ENCODE measurements around the gene DDR2. TPM values are rescaled to one million over a fixed set of nuclear protein-coding genes. Genes with fewer than 3 reads are reported as not detected.
"Not testable (repeated sequence)": the region's sequence is repeated elsewhere in the genome, so short reads cannot be mapped to it uniquely, and the experiment has no call there.

DDR2 gene
- total and polyA plus RNA-seq, 5 donors = 12.8 to 82.1 (median 62.8) TPM

GRCh38 chr1:162736633-162737067 is 104.4 kb downstream of the DDR2 start:
- intact Hi-C loops (cut with DNase I) = no loop called here
- no peak for ATAC-seq
- H3K9me3 ChIP-seq (ENCODE audit: control insufficient read depth, low read length) = no peaks in the 10 kb centered on the region
- 88% methylated on average over 3 of the region's 3 CpGs for WGBS
- no peak overlapping the region for H3K4me3 ChIP-seq (ENCODE audit: low read length)
- DNase-seq = no peak
- no peaks in the 10 kb centered on the region for H3K27me3 ChIP-seq (ENCODE audit: control insufficient read depth, insufficient read depth)
- H3K4me1 ChIP-seq (ENCODE audit: control insufficient read depth, insufficient read depth, low read length) = peaks cover 14% of the 10 kb centered on the region
- no peak overlapping the region for H3K27ac ChIP-seq (ENCODE audit: low read length)

GRCh38 chr1:162740755-162741154 is 108.5 kb downstream of the DDR2 start:
- Histone ChIP-seq H3K9me3 (ENCODE audit: control insufficient read depth, low read length) (no peaks in the 10 kb centered on the region), H3K4me3 (ENCODE audit: low read length) (no peak overlapping the region), H3K27ac (ENCODE audit: low read length) (no peak overlapping the region), H3K27me3 (ENCODE audit: control insufficient read depth, insufficient read depth) (no peaks in the 10 kb centered on the region), H3K4me1 (ENCODE audit: control insufficient read depth, insufficient read depth, low read length) (peaks cover 5% of the 10 kb centered on the region)
- intact Hi-C loops (cut with DNase I) = no loop called here
- 46% methylated on average over 4 of the region's 4 CpGs for WGBS
- ATAC-seq = peak; percentile 74 to 81
- peak in 1 of 3 donors; percentile 23 for DNase-seq

GRCh38 chr1:162741574-162741973 is 109.3 kb downstream of the DDR2 start:
- intact Hi-C loops (cut with DNase I) = no loop called here
- Histone ChIP-seq H3K4me3 (ENCODE audit: low read length) (no peak overlapping the region), H3K4me1 (ENCODE audit: control insufficient read depth, insufficient read depth, low read length) (peaks cover 5% of the 10 kb centered on the region), H3K27ac (ENCODE audit: low read length) (no peak overlapping the region), H3K27me3 (ENCODE audit: control insufficient read depth, insufficient read depth) (no peaks in the 10 kb centered on the region), H3K9me3 (ENCODE audit: control insufficient read depth, low read length) (no peaks in the 10 kb centered on the region)
- DNase-seq (no peak), ATAC-seq (no peak)
- WGBS = 54% methylated on average over 2 of the region's 2 CpGs

GRCh38 chr1:162746264-162746942 is 114.1 kb downstream of the DDR2 start:
- 93% methylated on average over 14 of the region's 14 CpGs for WGBS
- H3K4me1 ChIP-seq (ENCODE audit: control insufficient read depth, insufficient read depth, low read length); intact Hi-C loops (cut with DNase I); DNase-seq; ATAC-seq; H3K9me3 ChIP-seq (ENCODE audit: control insufficient read depth, low read length); H3K27me3 ChIP-seq (ENCODE audit: control insufficient read depth, insufficient read depth); H3K4me3 ChIP-seq (ENCODE audit: low read length); H3K27ac ChIP-seq (ENCODE audit: low read length): not testable (repeated sequence)

GRCh38 chr1:162753001-162753658 is 120.9 kb downstream of the DDR2 start:
- intact Hi-C loops (cut with DNase I) = no loop called here
- Histone ChIP-seq H3K4me1 (ENCODE audit: control insufficient read depth, insufficient read depth, low read length) (no peaks in the 10 kb centered on the region), H3K27ac (ENCODE audit: low read length) (no peak overlapping the region), H3K4me3 (ENCODE audit: low read length) (no peak overlapping the region), H3K27me3 (ENCODE audit: control insufficient read depth, insufficient read depth) (no peaks in the 10 kb centered on the region), H3K9me3 (ENCODE audit: control insufficient read depth, low read length) (no peaks in the 10 kb centered on the region)
- DNase-seq (no peak), ATAC-seq (peak in 1 of 2 donors; percentile 40)
- WGBS = 95% methylated on average over 1 of the region's 1 CpG

- no peaks in the 10 kb centered on the region for H3K27me3 ChIP-seq (ENCODE audit: control insufficient read depth, insufficient read depth)
- no peak for DNase-seq
- 91% methylated on average over 1 of the region's 1 CpG for WGBS
- no peaks in the 10 kb centered on the region for H3K4me1 ChIP-seq (ENCODE audit: control insufficient read depth, insufficient read depth, low read length)
- ATAC-seq = no peak
- intact Hi-C loops (cut with DNase I) = no loop called here
- no peak overlapping the region for H3K27ac ChIP-seq (ENCODE audit: low read length)
- no peaks in the 10 kb centered on the region for H3K9me3 ChIP-seq (ENCODE audit: control insufficient read depth, low read length)
- H3K4me3 ChIP-seq (ENCODE audit: low read length) = no peak overlapping the region
Measured at GRCh38 chr1:162753998-162754585, 121.8 kb downstream of the DDR2 start.

GRCh38 chr1:162755306-162755705 is 123.0 kb downstream of the DDR2 start:
- WGBS = 91% methylated on average over 3 of the region's 3 CpGs
- Histone ChIP-seq H3K9me3 (ENCODE audit: control insufficient read depth, low read length) (no peaks in the 10 kb centered on the region), H3K4me3 (ENCODE audit: low read length) (no peak overlapping the region), H3K27me3 (ENCODE audit: control insufficient read depth, insufficient read depth) (no peaks in the 10 kb centered on the region), H3K27ac (ENCODE audit: low read length) (no peak overlapping the region), H3K4me1 (ENCODE audit: control insufficient read depth, insufficient read depth, low read length) (no peaks in the 10 kb centered on the region)
- no peak for ATAC-seq
- intact Hi-C loops (cut with DNase I) = no loop called here
- no peak for DNase-seq

- WGBS = 74% methylated on average over 5 of the region's 5 CpGs
- intact Hi-C loops (cut with DNase I) = no loop called here
- Histone ChIP-seq H3K27me3 (ENCODE audit: control insufficient read depth, insufficient read depth) (no peaks in the 10 kb centered on the region), H3K27ac (ENCODE audit: low read length) (no peak overlapping the region), H3K9me3 (ENCODE audit: control insufficient read depth, low read length) (no peaks in the 10 kb centered on the region), H3K4me1 (ENCODE audit: control insufficient read depth, insufficient read depth, low read length) (no peaks in the 10 kb centered on the region), H3K4me3 (ENCODE audit: low read length) (no peak overlapping the region)
- ATAC-seq (peak in 1 of 2 donors; percentile 28), DNase-seq (no peak)
Measured at GRCh38 chr1:162756523-162756922, 124.3 kb downstream of the DDR2 start.

GRCh38 chr1:162757476-162757875 is 125.2 kb downstream of the DDR2 start:
- H3K4me1 ChIP-seq (ENCODE audit: control insufficient read depth, insufficient read depth, low read length) = no peaks in the 10 kb centered on the region
- H3K27ac ChIP-seq (ENCODE audit: low read length) = no peak overlapping the region
- no peaks in the 10 kb centered on the region for H3K27me3 ChIP-seq (ENCODE audit: control insufficient read depth, insufficient read depth)
- 31% methylated on average over 1 of the region's 1 CpG for WGBS
- intact Hi-C loops (cut with DNase I) = no loop called here
- no peaks in the 10 kb centered on the region for H3K9me3 ChIP-seq (ENCODE audit: control insufficient read depth, low read length)
- no peak for DNase-seq
- no peak for ATAC-seq
- no peak overlapping the region for H3K4me3 ChIP-seq (ENCODE audit: low read length)

GRCh38 chr1:162765788-162766187 is 133.5 kb downstream of the DDR2 start:
- DNase-seq = no peak
- Histone ChIP-seq H3K4me3 (ENCODE audit: low read length) (no peak overlapping the region), H3K9me3 (ENCODE audit: control insufficient read depth, low read length) (no peaks in the 10 kb centered on the region), H3K27me3 (ENCODE audit: control insufficient read depth, insufficient read depth) (no peaks in the 10 kb centered on the region), H3K27ac (ENCODE audit: low read length) (no peak overlapping the region), H3K4me1 (ENCODE audit: control insufficient read depth, insufficient read depth, low read length) (peaks cover 2% of the 10 kb centered on the region)
- WGBS = 77% methylated on average over 1 of the region's 1 CpG
- intact Hi-C loops (cut with DNase I) = no loop called here
- no peak for ATAC-seq

- 68% methylated on average over 4 of the region's 4 CpGs for WGBS
- no peak overlapping the region for H3K27ac ChIP-seq (ENCODE audit: low read length)
Measured at GRCh38 chr1:162772571-162773154, 140.4 kb downstream of the DDR2 start.

More at GRCh38 chr1:162772571-162773154, 140.4 kb downstream of the DDR2 start:
- intact Hi-C loops (cut with DNase I) = no loop called here
- Histone ChIP-seq H3K4me3 (ENCODE audit: low read length) (no peak overlapping the region), H3K4me1 (ENCODE audit: control insufficient read depth, insufficient read depth, low read length) (peaks cover 3% of the 10 kb centered on the region), H3K27me3 (ENCODE audit: control insufficient read depth, insufficient read depth) (no peaks in the 10 kb centered on the region), H3K9me3 (ENCODE audit: control insufficient read depth, low read length) (no peaks in the 10 kb centered on the region)
- ATAC-seq (peak; percentile 83 to 87), DNase-seq (peak in 1 of 3 donors; percentile 14)
